ENCODE results near the gene NRL. TPM values are rescaled to one million over a fixed set of nuclear protein-coding genes. Genes with fewer than 3 reads are reported as not detected.

The NRL gene
- polyA plus RNA-seq, 3 donors = 1.1 to 1.5 (median 1.3) TPM

DNA sequence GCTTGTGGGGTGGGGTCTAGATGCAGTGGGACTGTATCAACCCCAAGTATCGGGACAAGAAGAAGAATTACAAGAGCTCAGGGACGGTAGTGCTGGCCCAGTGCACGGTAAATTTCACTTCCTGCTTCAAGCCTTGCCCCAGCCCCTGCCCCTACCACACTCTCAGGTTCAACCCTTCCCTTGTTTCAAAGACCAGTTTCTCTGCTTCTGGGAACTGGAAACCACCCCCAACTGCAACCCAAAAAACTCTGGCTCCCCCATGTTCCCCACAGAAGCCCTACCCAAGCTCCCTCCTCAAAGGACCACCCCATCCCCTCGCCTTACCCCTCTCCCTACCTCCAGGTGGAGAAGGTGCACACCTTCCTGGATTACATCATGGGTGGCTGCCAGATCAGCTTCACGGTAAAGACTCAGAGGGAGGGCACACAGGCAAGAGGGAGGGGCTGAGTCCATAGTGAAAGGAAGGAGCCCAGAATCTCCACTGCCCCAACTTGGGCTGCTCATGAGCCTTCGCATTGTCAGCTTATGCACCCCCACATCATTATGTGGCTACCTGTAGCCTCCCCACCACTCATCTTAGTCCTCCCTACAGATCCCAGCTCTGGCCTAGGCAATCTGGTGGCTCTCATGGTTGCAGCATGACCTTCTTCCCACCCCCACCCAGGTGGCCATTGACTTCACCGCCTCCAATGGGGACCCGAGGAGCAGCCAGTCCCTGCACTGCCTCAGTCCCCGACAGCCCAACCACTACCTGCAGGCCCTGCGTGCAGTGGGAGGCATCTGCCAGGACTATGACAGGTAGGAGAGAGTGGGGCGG lies 39.1 kb downstream of the NRL start:
- Histone ChIP-seq H3K27me3 (ENCODE audit: control insufficient read depth in 2 of 2, insufficient read depth in 2 of 2, low read length in 2 of 2) (peaks cover 8 to 14% of the 10 kb centered on the region in 2 donors), H3K4me2 (replicated peaks; ENCODE audit: extremely low read depth, low read length, poor library complexity, severe bottlenecking) (no peak overlapping the region), H3K9me3 (replicated peaks in 1 of 2; ENCODE audit: control insufficient read depth in 1 of 2, insufficient read depth in 1 of 2, low read length in 2 of 2) (no peaks in the 10 kb centered on the region), H3K9ac (ENCODE audit: insufficient read depth, low read length, poor library complexity, severe bottlenecking) (no peak overlapping the region), H3K4me3 (replicated peaks in 1 of 3; ENCODE audit: low read depth in 2 of 3, low read length in 3 of 3) (no peak overlapping the region), H3K36me3 (replicated peaks in 1 of 2; ENCODE audit: control insufficient read depth in 1 of 2, insufficient read depth in 2 of 2, low read length in 2 of 2) (no peaks in the 10 kb centered on the region), H2AFZ (ENCODE audit: insufficient read depth, low read depth, low read length, poor library complexity, severe bottlenecking) (no peak overlapping the region), H3K4me1 (ENCODE audit: control insufficient read depth in 1 of 2, insufficient read depth in 2 of 2, low read length in 2 of 2) (peaks cover 2 to 7% of the 10 kb centered on the region in 2 donors), H3K79me2 (ENCODE audit: insufficient read depth, low read length) (no peaks in the 10 kb centered on the region), H3K27ac (ENCODE audit: low read depth in 1 of 2, low read length in 2 of 2) (no peak overlapping the region), H4K20me1 (ENCODE audit: insufficient read depth, low read length) (no peaks in the 10 kb centered on the region)
- intact Hi-C loops (cut with micrococcal nuclease) = no loop called here
- peaks cover 0 to 4% (median 1%) of the 10 kb centered on the region in 7 donors for H3K9me3 Mint-ChIP-seq
- WGBS (ENCODE audit: insufficient coverage) = 67% methylated on average over 6 of the region's 11 CpGs
- TF ChIP-seq CTCF (IDR thresholded peaks at IDR 0.05) = no peak
- H3K36me3 Mint-ChIP-seq = peaks cover 0 to 5% of the 10 kb centered on the region in 2 donors
- no peak overlapping the region for H3K4me3 Mint-ChIP-seq
- peaks cover 19% of the 10 kb centered on the region for H3K4me1 Mint-ChIP-seq
- no peak for DNase-seq
- no peak overlapping the region for H3K27ac Mint-ChIP-seq
- peaks cover 21 to 26% (median 25%) of the 10 kb centered on the region in 3 donors for H3K27me3 Mint-ChIP-seq (ENCODE audit: low read depth in 3 of 3)

- no peak for TF ChIP-seq CTCF (IDR thresholded peaks at IDR 0.05)
- Histone ChIP-seq H3K36me3 (replicated peaks in 1 of 2; ENCODE audit: control insufficient read depth in 1 of 2, insufficient read depth in 2 of 2, low read length in 2 of 2) (no peaks in the 10 kb centered on the region), H3K27ac (ENCODE audit: low read depth in 1 of 2, low read length in 2 of 2) (no peak overlapping the region), H3K4me1 (ENCODE audit: control insufficient read depth in 1 of 2, insufficient read depth in 2 of 2, low read length in 2 of 2) (no peaks in the 10 kb centered on the region), H4K20me1 (ENCODE audit: insufficient read depth, low read length) (no peaks in the 10 kb centered on the region), H2AFZ (ENCODE audit: insufficient read depth, low read depth, low read length, poor library complexity, severe bottlenecking) (no peak overlapping the region), H3K9ac (ENCODE audit: insufficient read depth, low read length, poor library complexity, severe bottlenecking) (no peak overlapping the region), H3K79me2 (ENCODE audit: insufficient read depth, low read length) (no peaks in the 10 kb centered on the region), H3K27me3 (ENCODE audit: control insufficient read depth in 2 of 2, insufficient read depth in 2 of 2, low read length in 2 of 2) (peaks cover 0 to 6% of the 10 kb centered on the region in 2 donors), H3K9me3 (replicated peaks in 1 of 2; ENCODE audit: control insufficient read depth in 1 of 2, insufficient read depth in 1 of 2, low read length in 2 of 2) (no peaks in the 10 kb centered on the region), H3K4me3 (replicated peaks in 1 of 3; ENCODE audit: low read depth in 2 of 3, low read length in 3 of 3) (no peak overlapping the region), H3K4me2 (replicated peaks; ENCODE audit: extremely low read depth, low read length, poor library complexity, severe bottlenecking) (no peak overlapping the region)
- H3K4me1 Mint-ChIP-seq = peaks cover 15% of the 10 kb centered on the region
- WGBS (ENCODE audit: insufficient coverage) = 89% methylated on average over 6 of the region's 11 CpGs
- peaks cover 0 to under 1% of the 10 kb centered on the region in 2 donors for H3K36me3 Mint-ChIP-seq
- no peak for DNase-seq
- H3K27ac Mint-ChIP-seq = peak overlapping the region in 1 of 7 donors; percentile 26
- H3K9me3 Mint-ChIP-seq = no peaks in the 10 kb centered on the region
- intact Hi-C loops (cut with micrococcal nuclease) = no loop called here
- H3K27me3 Mint-ChIP-seq (ENCODE audit: low read depth in 3 of 3) = peaks cover 13 to 19% (median 17%) of the 10 kb centered on the region in 3 donors
- no peak overlapping the region for H3K4me3 Mint-ChIP-seq
These were observed 39.9 kb downstream of the NRL start for GRCh38 chr14:24074625-24075484.

Data from CD14-positive monocyte (primary cell).